ENCODE measurements around the gene NFYA.

DNA sequence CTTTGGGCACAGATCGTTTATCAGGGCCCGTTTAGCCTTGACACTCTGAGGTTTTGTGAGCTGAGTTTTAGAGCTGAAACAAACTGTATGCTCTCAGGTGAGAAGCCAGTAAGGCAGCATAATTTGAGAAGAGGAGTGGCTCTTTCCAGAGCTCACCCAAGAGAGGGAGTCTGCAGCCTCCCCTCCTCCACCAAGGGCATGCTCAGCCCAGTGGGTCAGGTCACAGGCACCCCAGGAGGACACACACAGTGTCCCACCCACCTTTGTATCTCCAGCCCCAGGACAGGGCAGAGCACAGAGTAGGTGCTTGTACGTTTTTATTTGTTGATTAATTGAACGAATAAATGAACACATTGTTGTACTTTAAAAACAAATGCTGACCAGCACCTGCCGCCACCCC, 27.1 kb upstream of the NFYA start:
- TF ChIP-seq POLR2AphosphoS5 (IDR thresholded peaks at IDR 0.05; ENCODE audit: borderline replicate concordance, low read depth, low read length) = no peak
- no peak for TF ChIP-seq EZH2 (IDR thresholded peaks at IDR 0.05)
- no peak for TF ChIP-seq FOXP2 (optimal IDR thresholded peaks at IDR 0.05; ENCODE audit: control extremely low read depth, extremely low read length, insufficient read depth)
